GM19438 (cell line): ENCODE data around the gene POLG2.

Experiments used
- ATAC-seq: cut with Tn5 transposase; IDR thresholded peaks from one replicate; pipeline ENCODE4 v1.9.1; 2021; ENCODE audit warnings: low read depth; ENCODE audit not compliant: unreplicated experiment

POLG2 gene

DNA sequence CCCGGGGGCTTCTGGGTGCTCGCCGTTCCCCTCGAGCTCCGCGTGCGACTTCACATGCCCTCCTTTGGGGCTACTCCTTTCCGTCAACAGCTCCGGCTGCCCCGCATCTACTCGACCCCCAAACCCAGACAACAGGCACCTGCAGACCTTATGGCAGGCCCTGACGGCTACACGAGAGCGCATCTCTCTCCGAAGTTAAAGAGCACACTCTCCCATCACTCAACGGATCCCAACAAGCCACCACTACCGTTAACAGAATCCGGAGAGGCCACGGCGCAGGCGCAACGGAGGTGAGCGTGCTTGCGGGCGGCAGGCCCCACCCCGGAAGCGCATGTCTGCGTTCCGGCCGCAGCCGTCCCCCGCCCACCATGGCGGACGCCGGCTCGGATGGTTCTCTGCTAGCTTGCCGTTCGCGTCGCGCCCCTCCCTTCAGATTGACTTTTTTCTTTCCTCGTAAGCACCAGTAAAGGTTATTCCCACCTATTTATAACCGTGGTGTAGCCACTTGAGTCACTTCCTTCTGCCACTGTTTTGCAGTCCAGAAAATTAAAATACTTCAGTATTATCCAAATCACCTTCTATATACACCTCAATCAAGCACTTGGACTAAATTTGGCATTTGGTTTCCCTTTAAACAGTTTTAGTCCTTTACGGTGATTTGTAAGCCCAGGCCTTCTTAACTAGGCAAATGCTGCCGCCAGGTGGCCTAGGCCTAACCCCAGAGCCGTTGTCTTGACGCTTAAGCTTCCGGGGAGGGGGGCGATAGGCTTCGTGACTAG lies at the start of gene POLG2:
Gene POLG2, minus strand, starts transcription at position 269 of the 779 bp plus-strand sequence. Its CDS starts 86 bp downstream, at position 183.
- ATAC-seq, result peak; percentile 76

GRCh38 chr17:64544742-64545141 lies 47.9 kb upstream of the POLG2 start:
- ATAC-seq, result no peak

DNA sequence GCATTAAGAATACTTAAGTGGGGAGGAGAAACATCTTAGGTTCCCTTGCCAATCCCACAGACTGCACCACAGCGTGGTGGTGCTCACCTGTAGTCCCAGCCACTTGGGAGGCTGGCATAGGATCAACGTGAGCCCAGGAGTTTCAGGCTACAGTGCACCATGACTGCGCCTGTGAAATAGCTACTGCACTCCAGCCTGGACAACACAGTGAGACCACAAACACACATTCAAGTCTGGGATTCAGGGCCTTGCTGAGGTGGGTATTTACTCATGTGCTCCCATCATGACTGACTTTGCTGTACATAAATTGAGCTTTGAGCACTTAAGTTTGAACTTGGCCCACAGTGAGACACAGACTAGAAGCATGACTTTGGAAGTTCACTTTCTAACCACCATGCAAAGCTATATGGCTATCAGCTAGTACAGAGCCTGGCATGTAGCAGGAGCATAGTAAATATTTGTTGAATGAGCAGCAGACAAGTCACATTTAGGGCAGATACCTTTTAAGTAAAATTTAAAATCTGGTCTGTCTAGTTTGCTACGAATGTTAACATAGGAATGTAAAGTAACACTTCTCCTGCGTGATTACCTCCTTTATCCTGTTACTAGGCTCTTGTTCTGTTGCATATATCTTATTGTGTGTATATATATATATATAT lies 43.4 kb upstream of the POLG2 start:
- no peak for ATAC-seq

GRCh38 chr17:64538508-64539130 lies 41.8 kb upstream of the POLG2 start:
- ATAC-seq, result no peak

GRCh38 chr17:64537488-64537887 lies 40.6 kb upstream of the POLG2 start:
- no peak for ATAC-seq

DNA sequence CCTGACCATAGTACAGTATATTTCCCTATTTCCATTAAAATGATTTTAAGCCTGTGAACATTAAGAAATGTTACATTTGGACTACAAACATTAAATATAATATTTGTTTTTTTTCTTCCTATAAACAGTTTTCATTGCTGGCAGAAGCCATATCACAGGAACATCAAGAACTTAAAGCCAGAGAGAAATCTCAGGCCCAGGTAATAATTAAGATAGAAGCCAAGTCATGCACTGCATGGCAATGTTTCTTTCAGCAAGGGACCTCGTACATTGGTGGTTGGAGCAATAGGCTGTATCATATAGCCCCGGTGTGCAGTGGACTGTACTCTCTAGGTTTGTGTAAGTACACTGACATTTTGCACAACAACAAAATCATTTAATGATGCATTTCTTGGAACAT lies 40.1 kb upstream of the POLG2 start:
- no peak for ATAC-seq

DNA sequence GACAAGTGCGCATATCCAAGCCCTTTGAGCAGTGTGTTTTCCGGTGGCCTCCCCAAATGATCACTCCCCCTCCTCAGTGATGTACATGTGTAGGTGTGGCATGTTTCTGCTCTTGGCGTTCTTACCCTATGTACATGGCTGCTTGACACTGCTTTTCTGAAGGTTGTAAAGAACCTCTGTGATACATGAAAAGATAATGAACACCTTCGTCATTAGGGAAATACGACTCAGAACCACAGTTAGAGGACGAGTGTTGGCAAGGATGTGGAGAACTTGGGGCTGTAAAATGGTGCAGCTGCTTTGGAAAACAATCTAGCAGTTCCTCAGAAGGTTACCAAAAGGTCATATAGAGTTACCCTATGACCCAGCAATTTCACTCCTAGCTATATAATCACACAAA lies 38.5 kb upstream of the POLG2 start:
- no peak for ATAC-seq

DNA sequence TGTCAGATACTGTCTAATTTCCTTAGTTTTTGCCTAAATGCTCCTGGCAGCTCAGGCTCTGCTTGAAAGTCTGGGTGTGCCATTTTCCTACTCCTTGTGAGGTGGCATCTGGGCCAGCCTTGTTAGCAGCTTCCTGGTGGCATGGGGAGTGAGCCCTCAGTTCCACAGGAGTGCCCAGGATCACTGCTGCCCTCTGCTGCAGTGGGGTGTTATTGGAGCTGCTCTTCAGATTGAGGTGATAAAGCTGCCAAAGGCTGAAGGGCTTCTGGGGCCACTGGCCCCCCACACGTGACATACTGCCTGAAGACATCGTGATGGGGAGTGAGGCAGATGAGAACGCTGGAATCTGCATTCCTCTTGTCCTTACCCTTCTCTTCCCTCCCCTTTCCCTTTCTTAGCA lies 37.3 kb upstream of the POLG2 start:
- ATAC-seq, result no peak

GRCh38 chr17:64533784-64534183 lies 36.9 kb upstream of the POLG2 start:
- no peak for ATAC-seq

- ATAC-seq, result no peak
Observed at GRCh38 chr17:64532409-64532808, 35.6 kb upstream of the POLG2 start.

DNA sequence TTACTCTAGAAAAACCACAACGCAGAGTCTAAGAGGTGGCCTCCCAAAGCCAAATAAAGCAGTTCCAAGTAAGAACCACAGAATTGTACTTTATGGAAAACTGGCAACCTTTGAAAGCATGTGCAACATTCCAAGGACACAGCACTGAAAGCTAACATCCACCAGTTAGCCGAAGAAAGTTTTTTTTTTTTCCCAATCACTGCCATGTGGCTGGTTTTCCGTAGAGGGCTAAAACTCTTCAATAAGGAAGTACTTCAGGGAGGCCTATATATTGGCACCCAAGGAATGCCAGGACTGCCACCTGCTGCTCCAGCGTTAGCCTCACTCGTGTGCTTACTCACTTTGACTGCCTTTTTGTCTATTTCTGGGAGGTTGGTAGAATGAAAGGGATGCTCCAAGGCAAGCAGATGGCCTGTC lies 35.1 kb upstream of the POLG2 start:
- ATAC-seq, result no peak

- ATAC-seq, result no peak
Observed at GRCh38 chr17:64529221-64529620, 32.4 kb upstream of the POLG2 start.

DNA sequence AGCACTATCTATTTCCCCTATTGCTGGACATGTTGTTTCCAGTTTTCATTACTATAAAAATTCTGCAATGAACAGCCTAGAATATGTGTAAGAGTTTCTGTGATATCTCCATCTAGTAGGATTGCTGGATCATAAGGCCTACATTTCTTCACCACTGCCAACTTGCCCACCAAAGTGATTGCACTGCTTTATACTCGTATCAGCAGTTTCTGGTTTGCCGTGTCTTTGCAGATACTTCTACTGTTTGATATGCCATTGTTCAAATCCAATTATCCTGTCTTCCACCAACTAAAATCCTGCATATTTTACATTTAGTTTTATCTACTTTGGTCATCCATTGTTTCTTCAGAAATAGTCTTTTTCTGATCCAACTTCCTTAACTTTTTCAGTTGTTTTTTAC lies 31.1 kb upstream of the POLG2 start:
- no peak for ATAC-seq

GRCh38 chr17:64520359-64520758 lies 23.5 kb upstream of the POLG2 start:
- ATAC-seq, result no peak

DNA sequence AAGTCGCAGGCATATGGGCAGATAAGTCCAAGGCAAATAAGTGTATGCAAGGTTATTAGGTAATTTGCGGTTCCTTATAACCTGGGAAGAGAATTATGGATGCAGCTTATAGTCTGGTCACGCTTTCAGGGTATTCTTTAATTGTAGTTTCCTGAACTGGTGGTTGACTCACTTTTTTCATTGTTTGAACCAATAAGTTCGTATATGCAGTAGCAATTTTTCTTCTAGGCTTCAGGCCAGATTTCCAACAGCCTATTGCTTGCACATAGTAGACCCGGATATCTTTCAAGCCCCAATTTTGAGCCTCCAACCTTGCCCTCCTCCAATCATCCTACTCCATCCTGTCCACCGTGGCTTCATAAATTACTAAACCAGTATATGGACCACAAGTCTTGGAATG lies 22.7 kb upstream of the POLG2 start:
- no peak for ATAC-seq

DNA sequence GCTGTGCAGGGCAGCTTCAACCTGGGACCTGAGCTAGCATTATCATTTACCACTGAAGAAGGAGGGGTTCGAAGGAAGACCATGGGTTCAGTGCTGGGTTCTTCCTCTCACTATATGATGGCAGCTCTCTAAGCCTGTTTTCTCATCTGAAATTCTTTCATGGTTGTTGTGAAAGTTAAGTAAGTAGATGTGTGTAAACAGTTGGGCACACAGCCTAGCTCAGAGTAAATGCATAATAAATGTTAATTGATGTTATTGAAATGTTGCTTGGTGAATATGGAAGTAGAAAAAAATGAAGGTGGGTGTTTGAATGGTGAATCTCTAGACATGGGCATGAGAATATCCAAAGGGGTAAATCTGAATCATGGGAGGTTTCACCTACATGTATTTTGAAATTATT lies 19.0 kb upstream of the POLG2 start:
- ATAC-seq, result no peak

- ATAC-seq, result no peak
Observed at GRCh38 chr17:64515419-64515818, 18.6 kb upstream of the POLG2 start.

- ATAC-seq, result no peak
Observed at GRCh38 chr17:64509179-64509578, 12.3 kb upstream of the POLG2 start.

GRCh38 chr17:64508683-64509082 lies 11.8 kb upstream of the POLG2 start:
- ATAC-seq, result no peak

GRCh38 chr17:64507413-64507782 lies 10.5 kb upstream of the POLG2 start:
- ATAC-seq, result no peak

DNA sequence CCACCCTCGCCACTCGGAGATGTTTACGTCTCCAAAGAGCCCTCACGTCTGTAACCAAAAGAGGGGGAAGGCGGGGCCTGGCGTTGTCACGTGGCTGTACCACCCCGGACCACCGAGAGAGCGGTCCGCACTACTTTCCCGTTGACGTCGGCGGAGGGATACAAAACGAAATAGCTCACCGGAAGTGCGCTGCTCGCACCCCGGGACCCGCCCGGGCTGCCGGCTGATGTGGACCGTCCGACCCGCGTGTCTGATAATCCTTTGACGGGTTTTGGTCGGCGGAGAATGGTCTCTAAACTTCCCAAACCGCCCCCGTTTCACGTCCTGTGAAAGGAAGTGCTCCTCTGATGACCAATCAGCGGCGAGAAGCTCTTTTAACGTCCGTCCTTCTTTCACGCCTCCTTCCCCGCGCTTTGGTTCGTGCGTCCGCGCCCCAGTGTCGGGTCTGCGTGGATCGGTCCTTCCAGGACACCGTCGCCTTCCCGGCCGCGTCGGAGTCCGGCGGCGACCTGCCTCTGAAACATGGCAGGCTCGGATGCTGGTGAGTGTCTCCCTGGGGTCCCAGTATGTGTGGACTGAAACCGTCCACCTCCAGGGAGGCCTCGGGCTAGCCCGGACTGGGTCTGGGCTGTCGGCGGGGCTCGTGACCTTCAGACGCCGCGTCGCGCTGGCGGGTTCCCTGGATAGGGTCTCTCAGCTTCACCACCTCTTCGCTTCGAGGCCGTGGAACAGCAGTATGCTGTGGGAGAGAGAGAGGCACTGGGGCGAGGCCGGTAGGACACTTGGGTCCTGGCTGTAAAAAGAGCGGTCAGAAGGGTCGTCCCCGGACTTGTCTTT lies 9.9 kb upstream of the POLG2 start, which contains the start of gene CEP95:
Gene CEP95, plus strand, starts transcription at position 402 of the 837 bp plus-strand sequence. Its CDS starts 121 bp downstream, at position 523.
- peak; percentile 67 for ATAC-seq
